ENCODE results near the gene ARHGEF19. TPM values are rescaled to one million over a fixed set of nuclear protein-coding genes. Genes with fewer than 3 reads are reported as not detected.
A peak's percentile ranks its signal among the peaks of the same experiment; 100 is the strongest.

The ARHGEF19 gene
- total RNA-seq, 1 donor from 2014 or later, result 15.6 TPM

DNA sequence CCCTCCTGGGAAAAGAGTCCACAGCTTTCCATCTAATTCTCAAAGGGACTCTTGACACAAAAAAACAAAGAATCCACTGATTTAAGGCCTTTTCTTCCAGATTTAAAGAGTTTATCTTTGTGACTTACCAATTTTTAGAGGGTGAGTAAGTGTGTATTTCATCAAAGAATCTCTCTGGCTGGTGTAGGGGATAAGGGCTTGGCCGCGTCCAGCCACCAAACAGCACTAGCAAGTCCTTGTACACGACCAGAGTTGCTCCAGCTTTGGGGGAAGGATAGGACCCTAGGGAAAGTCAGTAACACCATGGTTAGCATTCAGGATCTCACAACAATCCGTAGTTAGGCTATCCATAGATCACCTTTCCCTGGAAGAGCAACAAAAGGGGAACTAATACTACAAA is 44.0 kb upstream of the ARHGEF19 start:
- H3K4me1 ChIP-seq, result no peaks in the 10 kb centered on the region
- no peak overlapping the region for H3K4me3 ChIP-seq
- H3K27me3 ChIP-seq (ENCODE audit: low read depth), result no peaks in the 10 kb centered on the region
- intact Hi-C loops (cut with DNase I), result no loop called here
- H3K9me3 ChIP-seq, result no peaks in the 10 kb centered on the region
- peaks cover 52% of the 10 kb centered on the region for H3K36me3 ChIP-seq
- DNase-seq, result no peak
- TF ChIP-seq, protein P1, sequence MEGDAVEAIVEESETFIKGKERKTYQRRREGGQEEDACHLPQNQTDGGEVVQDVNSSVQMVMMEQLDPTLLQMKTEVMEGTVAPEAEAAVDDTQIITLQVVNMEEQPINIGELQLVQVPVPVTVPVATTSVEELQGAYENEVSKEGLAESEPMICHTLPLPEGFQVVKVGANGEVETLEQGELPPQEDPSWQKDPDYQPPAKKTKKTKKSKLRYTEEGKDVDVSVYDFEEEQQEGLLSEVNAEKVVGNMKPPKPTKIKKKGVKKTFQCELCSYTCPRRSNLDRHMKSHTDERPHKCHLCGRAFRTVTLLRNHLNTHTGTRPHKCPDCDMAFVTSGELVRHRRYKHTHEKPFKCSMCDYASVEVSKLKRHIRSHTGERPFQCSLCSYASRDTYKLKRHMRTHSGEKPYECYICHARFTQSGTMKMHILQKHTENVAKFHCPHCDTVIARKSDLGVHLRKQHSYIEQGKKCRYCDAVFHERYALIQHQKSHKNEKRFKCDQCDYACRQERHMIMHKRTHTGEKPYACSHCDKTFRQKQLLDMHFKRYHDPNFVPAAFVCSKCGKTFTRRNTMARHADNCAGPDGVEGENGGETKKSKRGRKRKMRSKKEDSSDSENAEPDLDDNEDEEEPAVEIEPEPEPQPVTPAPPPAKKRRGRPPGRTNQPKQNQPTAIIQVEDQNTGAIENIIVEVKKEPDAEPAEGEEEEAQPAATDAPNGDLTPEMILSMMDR (IDR thresholded peaks at IDR 0.05), result no peak
- ATAC-seq, result no peak
- H3K27ac ChIP-seq, result no peak overlapping the region

DNA sequence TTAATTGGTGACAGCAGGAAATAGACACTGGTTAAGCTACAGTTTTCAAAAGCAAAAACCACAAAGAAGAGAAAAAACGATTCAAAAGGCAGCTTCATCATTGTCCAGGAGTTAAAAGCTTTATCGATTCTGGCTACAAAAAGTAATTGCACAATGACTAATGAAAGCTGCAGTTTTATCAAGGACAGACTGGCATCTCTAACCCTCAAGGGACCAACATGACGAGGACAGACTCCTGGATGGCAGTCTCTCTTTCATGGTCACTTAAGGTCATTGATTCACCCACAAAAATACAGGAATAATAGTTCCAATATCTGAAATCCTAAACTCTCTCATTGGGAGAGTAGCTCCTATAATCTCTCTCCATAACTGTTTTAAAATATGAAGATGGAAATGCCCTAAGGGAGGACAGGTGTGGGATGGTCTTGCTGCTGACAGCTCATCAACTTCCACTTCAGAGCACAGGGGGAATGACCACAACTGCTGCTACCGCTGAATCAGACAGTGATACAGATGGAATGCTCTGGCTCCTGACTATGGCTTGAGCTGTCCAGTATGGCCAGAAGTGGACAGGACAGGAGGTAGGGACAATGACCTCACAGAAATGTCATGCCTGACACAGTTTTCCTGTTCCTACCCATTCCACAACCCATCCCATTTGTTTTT is 41.9 kb upstream of the ARHGEF19 start:
- Histone ChIP-seq H3K36me3 (peaks cover 62% of the 10 kb centered on the region), H3K27me3 (ENCODE audit: low read depth) (no peaks in the 10 kb centered on the region), H3K4me1 (peaks cover 10% of the 10 kb centered on the region), H3K27ac (no peak overlapping the region), H3K4me3 (no peak overlapping the region), H3K9me3 (no peaks in the 10 kb centered on the region)
- DNase-seq (no peak), ATAC-seq (no peak)
- intact Hi-C loops (cut with DNase I), result no loop called here
- TF ChIP-seq, protein P1 (IDR thresholded peaks at IDR 0.05), result no peak

DNA sequence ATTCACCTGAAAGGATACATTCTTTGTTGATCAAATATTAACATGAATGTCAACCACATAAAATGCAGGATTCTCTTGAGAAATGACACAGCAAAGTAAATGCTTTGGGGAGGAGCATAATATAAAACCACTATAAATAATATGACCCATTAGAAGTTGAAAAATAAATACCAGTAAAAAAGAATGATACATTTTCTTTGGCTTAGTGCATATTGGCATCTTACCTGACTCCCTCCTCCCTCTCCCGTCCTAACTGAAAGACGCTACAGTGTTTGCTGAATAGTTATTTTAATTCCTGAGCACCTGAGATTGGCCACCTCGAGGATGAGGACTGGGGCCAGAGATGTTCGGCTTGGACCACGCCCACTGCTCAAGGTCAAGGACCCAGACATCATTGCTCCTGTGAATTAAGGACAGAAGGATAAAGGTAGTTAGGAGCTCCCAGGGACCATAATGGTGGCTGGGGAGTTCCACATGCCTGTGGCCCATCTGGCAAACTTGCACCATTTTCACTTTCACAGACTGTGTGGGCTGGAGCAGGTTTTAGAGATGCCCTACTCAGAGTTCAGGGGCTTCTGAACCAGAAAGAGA is 41.0 kb upstream of the ARHGEF19 start:
- no peak for ATAC-seq
- intact Hi-C loops (cut with DNase I), result no loop called here
- Histone ChIP-seq H3K4me3 (no peak overlapping the region), H3K27ac (no peak overlapping the region), H3K36me3 (peaks cover 62% of the 10 kb centered on the region), H3K27me3 (ENCODE audit: low read depth) (no peaks in the 10 kb centered on the region), H3K4me1 (peaks cover 20% of the 10 kb centered on the region), H3K9me3 (no peaks in the 10 kb centered on the region)
- no peak for DNase-seq
- TF ChIP-seq, protein P1 (IDR thresholded peaks at IDR 0.05), result no peak

DNA sequence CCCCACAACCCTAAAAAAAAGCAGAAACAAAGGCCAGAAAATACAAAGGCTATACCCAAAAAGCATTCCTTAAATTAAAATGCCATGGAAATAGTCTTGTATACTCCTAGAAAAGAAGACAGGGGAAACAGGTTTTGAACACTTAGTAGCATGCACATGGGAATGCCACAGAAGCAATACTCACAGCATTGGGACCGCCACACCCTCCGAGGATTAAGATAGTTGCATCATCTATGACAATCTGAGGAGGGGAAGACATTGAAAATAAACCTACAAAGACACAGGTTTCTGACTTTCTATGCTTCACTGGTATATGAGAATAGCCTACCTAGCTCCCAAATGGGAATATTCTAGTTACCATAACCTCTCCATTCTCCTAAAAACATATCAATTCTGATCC is 40.5 kb upstream of the ARHGEF19 start:
- H3K27me3 ChIP-seq (ENCODE audit: low read depth), result no peaks in the 10 kb centered on the region
- no peak for DNase-seq
- no peak overlapping the region for H3K4me3 ChIP-seq
- no peaks in the 10 kb centered on the region for H3K9me3 ChIP-seq
- H3K27ac ChIP-seq, result no peak overlapping the region
- H3K4me1 ChIP-seq, result peaks cover 25% of the 10 kb centered on the region
- ATAC-seq, result no peak
- H3K36me3 ChIP-seq, result peaks cover 65% of the 10 kb centered on the region
- TF ChIP-seq, protein P1 (IDR thresholded peaks at IDR 0.05), result no peak
- intact Hi-C loops (cut with DNase I), result no loop called here

DNA sequence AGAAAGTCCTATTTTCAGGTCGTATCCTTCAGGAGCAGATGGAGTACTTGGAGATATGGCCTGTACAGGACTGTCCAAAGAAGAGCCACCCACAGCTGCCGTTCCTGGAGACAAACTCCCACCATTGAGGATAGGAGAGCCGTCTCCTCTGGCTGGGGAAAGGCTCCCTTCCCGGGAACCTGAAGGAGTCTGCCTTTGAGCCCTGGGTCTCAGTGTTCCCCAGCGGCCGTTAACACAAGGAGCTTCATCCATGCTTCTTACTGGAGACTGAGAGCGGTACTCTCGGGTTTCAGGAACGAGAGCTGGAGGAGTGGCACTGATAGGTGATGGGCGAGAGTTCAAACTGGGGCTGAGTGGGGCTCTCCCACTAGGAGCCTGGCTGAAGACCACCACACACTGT is 38.9 kb upstream of the ARHGEF19 start:
- Histone ChIP-seq H3K9me3 (no peaks in the 10 kb centered on the region), H3K4me1 (peaks cover 36% of the 10 kb centered on the region), H3K4me3 (no peak overlapping the region), H3K36me3 (peaks cover 73% of the 10 kb centered on the region), H3K27ac (peak overlapping the region; percentile 70), H3K27me3 (ENCODE audit: low read depth) (no peaks in the 10 kb centered on the region)
- TF ChIP-seq, protein P1 (IDR thresholded peaks at IDR 0.05), result no peak
- ATAC-seq, result no peak
- DNase-seq, result no peak
- intact Hi-C loops (cut with DNase I), result no loop called here

All from lower lobe of right lung (tissue), 2 donors.